Measurements from ENCODE around the gene RRAGC.
"Not testable (repeated sequence)": the region's sequence is repeated elsewhere in the genome, so short reads cannot be mapped to it uniquely, and the experiment has no call there.

The RRAGC gene

GRCh38 chr1:38852780-38853179 lies 6.8 kb downstream of the RRAGC start:
- no peak for DNase-seq

GRCh38 chr1:38848071-38848470 lies 11.5 kb downstream of the RRAGC start:
- DNase-seq = no peak

- no peak for DNase-seq
These were observed 13.4 kb downstream of the RRAGC start for GRCh38 chr1:38846210-38846609.

GRCh38 chr1:38845088-38845487 lies 14.5 kb downstream of the RRAGC start:
- not testable (repeated sequence) for DNase-seq

- DNase-seq = no peak
These were observed 19.3 kb downstream of the RRAGC start for GRCh38 chr1:38840281-38840680.

GRCh38 chr1:38839363-38839762 lies 20.2 kb downstream of the RRAGC start:
- no peak for DNase-seq

GRCh38 chr1:38836316-38836715 lies 23.3 kb downstream of the RRAGC start:
- DNase-seq = not testable (repeated sequence)

GRCh38 chr1:38834937-38835827 lies 24.4 kb downstream of the RRAGC start:
- DNase-seq = peak; percentile 35

GRCh38 chr1:38834221-38834782 lies 25.3 kb downstream of the RRAGC start:
- DNase-seq = no peak

- no peak for DNase-seq
These were observed 26.4 kb downstream of the RRAGC start for GRCh38 chr1:38833146-38833545.

- no peak for DNase-seq
These were observed 27.2 kb downstream of the RRAGC start for GRCh38 chr1:38832370-38832734.

GRCh38 chr1:38831731-38832369 lies 27.7 kb downstream of the RRAGC start:
- no peak for DNase-seq

GRCh38 chr1:38829368-38829767 lies 30.2 kb downstream of the RRAGC start:
- DNase-seq = no peak

GRCh38 chr1:38827318-38827717 lies 32.3 kb downstream of the RRAGC start:
- DNase-seq = no peak

- DNase-seq = no peak
These were observed 32.7 kb downstream of the RRAGC start for GRCh38 chr1:38826886-38827285.

- DNase-seq = no peak
These were observed 33.3 kb downstream of the RRAGC start for GRCh38 chr1:38826262-38826661.

GRCh38 chr1:38820860-38821259 lies 38.7 kb downstream of the RRAGC start:
- DNase-seq = no peak

GRCh38 chr1:38819516-38819915 lies 40.1 kb downstream of the RRAGC start:
- DNase-seq = no peak

GRCh38 chr1:38819040-38819439 lies 40.5 kb downstream of the RRAGC start:
- no peak for DNase-seq

- DNase-seq = peak; percentile 40
These were observed 41.2 kb downstream of the RRAGC start for GRCh38 chr1:38818175-38818976.

- no peak for DNase-seq
These were observed 42.1 kb downstream of the RRAGC start for GRCh38 chr1:38817267-38818174.

Data from stimulated activated CD4-positive, alpha-beta T cell treated with anti-CD3 and anti-CD28 coated beads, Interleukin-1b, Interleukin-23, amount 100 ng/mL, for 48 hours (primary cell).